DMS53 (cell line): ENCODE measurements around the gene RPL19.

Source experiments
- DNase-seq: peaks from one replicate; lab custom pipeline; 2025; lab: John Stamatoyannopoulos, UW

RPL19 gene

DNA sequence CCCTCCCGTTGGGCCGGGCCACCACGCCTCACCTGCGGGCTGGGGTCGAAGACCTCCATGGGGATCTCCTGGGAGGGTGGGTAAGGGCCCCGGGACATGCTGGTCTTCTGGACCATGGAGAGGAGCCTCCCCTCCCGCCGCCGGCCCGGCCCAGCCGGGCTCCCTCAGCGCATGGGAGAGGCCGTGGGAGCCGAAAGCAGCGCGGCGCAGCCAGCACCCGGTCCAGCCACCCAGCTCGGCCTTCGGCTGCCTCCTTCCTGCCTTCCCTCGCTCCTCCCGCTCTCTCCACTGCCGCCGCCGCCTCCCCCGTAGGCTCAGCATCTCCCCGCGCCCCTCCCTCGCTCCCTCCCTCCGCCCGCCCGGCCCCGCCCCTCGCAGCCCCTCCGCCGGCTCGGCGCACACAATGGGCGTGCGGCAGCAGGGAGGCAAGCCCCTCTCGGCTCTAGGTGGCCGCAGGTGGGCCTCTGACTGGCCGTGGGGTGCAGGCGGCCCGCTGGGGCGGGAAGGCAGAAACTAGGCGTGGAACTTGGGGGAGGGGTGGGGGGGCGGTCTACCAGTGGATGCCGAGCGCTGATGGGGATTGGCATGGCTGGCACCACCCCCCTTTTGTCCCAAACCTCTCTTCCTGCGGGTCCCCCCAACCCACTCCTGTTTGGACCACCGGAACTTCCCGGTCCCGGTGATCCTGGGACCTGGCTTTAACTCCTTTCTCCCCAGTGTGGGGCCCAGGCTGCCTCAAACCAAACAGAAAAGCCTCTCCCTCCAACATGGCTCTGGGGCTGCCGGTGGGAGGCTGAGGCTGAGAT, 2.5 kb upstream of the RPL19 start, which contains the start of gene CACNB1:
Gene CACNB1, minus strand, starts transcription at position 290 of the 806 bp plus-strand sequence. Its CDS starts 174 bp downstream, at position 116.
- DNase-seq, result peak; percentile 85

DNA sequence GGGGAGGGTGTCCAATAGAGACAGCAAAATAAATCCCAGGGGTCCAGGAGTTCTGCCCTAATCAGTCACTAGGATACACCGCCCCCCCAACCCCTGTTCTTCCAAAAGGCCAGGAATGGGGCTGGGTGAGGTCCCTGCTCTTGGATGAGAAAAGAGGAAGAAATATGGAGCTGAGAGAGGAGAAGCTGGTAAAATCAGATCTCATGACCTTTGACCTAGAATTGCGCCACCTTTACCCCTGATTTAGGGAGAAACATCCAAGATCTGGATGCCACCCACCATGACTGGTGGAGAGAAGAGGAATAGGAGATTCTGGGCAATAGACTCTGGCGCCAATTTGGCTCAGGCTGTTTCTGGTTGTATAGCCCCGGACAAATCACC, 1.9 kb upstream of the RPL19 start:
- DNase-seq, result no peak

- DNase-seq, result peak; percentile 95
Measured at GRCh38 chr17:39199820-39200069, 338 bp upstream of the RPL19 start.

GRCh38 chr17:39200957-39201510, 951 bp downstream of the RPL19 start:
- peak; percentile 26 for DNase-seq

DNA sequence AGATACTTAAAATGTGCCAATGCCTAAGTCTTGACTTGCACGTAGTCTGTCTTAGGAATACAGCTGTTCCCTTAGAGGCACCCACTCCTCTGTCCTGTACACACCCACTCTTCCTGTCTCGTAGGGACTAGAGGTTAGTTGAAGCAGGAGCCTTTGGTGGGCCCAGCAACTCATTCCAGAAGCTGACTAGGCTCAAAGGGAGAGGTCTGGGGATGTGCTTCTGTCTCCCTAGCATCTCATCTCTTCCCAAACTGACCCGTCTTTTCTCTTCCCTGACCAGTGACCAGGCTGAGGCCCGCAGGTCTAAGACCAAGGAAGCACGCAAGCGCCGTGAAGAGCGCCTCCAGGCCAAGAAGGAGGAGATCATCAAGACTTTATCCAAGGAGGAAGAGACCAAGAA, 4.2 kb downstream of the RPL19 start:
- DNase-seq, result no peak

DNA sequence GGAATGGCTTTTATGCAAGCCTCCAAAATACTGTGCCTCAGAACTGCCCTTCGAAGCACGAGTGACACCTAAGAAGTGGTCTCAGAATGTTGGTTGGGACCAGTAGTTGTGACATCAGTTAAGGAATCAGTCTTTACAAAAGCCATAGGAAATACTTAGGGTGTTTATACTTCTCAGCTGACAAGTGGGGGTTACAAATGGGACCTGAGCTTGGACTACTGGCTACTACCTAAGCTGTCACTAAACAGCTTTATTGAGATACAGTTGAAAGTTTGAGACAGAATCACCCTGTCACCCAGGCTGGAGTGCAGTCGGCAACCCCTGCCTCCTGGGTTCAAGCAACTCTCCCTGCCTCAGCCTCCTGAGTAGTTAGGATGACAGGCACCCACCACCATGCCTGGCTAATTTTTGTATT, 5.0 kb downstream of the RPL19 start:
- DNase-seq, result peak; percentile 44

- DNase-seq, result no peak
Measured at GRCh38 chr17:39208136-39208535, 8.1 kb downstream of the RPL19 start.

DNA sequence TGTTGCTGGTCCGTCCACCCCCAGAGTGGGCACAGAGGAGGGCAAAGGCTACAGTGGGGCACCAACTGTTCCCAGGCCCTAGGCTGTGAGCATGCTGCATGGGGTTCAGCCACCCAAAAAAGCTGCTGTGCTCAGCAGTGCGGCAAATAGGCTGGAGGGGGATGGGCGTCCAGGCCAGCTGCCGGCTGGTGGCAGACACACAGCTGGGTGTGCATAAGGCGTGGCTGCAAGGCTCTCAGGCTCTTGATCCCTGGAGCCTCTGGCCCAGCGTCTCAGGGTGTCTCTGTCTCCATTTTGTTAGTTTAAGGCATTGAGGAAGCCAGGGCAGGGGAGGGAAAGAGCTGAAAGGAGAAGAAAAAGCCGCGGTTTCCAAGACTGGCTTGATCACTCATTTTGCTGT, 8.8 kb downstream of the RPL19 start:
- DNase-seq, result peak; percentile 70

DNA sequence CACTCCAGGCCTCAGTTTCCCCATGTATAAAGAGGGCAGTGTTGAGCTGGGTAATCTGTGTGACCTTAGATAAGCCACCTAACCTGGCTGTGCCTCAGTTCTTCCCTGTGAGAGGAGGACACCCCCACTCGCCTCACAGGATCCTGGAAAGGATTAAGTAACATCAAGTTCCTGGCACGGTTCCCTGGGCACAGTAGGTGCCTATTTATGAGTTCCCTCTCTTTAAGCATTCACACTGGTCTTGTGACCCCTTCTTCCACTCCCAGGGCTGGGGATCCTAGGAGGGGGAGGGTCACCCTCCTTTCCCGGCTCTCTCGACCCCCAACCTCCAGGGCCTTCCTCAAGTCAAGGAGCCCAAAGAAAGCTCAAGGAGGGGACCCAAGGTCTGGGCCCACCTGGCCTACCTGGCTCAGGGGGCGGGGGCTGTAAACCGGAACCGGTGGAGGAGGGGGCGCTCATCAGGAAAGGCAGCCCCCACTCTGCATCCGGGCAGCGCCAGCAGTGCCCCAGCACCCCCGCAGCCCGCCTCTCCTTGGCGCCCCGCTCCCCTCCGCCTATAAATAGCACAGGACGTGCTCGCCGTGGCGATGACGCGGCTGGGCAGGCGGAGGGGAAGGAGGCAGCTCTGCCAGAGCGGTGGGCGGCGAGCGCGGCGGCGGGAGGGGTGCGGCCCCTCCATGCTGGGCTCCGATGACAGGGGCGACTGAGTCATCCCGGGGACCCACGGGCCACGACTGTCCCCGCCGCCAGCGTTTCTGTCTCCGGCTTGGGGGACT, 9.4 kb downstream of the RPL19 start:
- peak; percentile 59 for DNase-seq

DNA sequence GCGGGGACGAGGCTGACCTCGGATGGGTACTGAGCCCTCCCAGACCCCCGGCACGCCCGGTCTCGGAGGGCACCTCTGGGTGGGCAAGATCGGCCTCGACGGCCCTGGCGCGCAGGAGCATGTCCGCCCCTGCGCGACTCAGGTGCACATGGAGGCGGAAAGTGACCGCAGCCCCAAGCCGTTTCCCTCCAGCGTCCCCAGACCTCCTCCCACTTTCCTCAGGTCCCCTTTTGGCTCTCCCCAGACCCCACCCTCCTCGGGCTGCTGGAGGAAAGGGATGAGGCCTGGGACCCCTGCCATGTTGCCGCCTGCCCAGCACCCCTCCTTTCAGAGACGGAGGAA, 10.0 kb downstream of the RPL19 start:
- no peak for DNase-seq

DNA sequence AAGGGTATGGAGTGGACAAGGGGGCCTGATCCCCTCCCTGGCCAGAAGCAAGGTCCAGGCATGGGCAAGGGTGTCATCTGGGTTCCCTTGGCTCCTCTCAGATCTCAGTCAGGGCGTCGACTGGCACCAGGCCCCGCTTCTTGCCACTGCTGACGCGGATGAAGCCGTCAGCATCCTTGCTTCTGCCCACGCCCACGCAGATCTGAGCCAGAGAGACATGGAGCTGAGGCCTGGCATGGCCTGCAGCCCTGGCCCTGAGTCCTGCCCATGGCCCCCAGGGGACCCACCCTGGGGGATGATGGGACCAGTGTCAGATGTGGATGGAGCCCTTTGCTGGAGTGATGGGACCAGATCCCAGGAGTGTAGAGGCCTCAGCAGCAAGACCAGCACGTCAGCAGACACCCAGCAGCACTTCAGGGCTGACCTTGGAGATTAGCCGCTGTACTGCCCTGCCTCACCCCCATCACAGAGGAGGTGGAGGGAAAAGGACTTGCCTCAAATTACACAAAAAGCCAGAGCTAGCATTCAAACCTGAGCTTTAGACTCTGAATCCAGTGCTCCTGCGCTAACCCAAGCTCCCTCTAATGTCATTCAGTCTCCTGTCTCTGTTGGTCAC, 12.2 kb downstream of the RPL19 start:
- no peak for DNase-seq

DNA sequence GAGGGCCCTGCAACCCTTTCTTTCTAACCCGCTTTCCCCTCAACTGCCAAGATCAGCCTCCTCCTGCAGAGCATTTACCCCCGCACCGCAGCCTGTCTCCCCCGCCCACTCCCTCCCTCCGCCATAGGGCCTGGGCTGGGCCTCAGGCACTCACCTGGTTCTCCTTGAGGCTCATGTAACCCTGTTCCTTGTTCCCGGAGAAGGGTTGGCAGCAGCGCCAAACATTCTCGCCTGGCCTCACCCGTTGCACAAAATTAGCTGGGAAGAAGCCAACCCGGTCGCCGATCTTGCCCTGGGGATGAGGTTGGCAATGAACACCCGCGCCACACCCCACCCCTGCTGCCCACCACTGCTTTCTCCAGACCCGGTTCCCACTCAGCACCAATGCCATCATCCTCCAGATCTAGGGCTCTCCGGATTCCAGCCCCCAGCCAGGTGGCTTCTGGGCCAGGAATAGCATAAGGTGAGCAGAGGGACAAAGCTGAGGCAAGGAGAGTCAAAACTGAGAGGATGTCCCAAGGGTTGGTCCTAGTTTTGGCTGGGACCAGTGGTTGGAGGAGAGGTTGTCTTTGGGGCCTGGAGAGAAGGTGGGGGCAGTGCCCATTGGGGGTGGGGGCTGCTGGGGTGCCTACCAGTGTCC, 12.9 kb downstream of the RPL19 start:
- no peak for DNase-seq

- DNase-seq, result peak; percentile 53
Measured at GRCh38 chr17:39213852-39214251, 13.8 kb downstream of the RPL19 start.

GRCh38 chr17:39217734-39218369, 17.8 kb downstream of the RPL19 start:
- DNase-seq, result peak; percentile 28

DNA sequence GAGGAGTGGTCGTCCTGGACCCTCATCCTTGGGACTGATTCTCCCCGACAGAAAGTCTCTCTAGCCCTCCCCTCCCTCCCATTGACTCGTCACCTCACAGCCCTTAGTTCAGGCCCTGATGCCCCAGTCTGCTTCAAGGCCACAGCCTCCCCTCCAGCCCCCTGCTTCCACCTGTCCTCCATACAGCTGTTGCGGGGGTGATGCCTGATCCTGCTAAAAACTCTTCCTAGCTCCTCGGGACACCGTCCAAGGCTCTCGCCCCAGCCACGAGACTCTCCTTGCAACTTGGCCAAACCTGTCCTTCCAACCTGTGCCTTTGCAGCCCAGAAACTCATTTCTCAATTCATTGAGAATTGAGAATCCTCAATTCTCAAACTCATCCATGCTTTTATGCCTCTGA, 18.8 kb downstream of the RPL19 start:
- no peak for DNase-seq

DNA sequence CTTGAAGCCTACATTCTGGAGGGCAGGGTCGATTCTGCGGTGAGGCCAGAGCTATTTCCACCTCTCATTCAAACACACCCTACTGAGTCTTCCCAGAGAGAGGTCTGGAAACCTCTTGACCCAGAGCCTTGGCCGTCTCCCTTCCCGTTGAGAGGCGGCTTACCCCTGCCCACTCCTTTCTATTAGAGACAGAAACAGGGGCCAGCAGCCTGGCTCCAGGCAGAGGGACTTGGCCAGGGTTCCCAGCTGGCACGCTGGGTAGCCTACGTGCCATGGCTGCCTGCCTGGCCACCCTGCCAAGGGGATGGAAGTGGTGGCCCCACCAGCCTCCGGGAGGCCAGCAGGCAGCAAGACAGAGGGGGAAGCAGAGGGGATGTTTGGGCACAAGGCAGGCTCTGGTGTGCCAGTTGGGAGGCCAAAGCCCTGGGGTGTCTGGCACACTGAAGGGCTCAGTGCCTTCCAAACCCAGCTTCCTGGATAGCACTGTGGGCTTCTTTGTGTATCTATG, 19.6 kb downstream of the RPL19 start:
- DNase-seq, result no peak

DNA sequence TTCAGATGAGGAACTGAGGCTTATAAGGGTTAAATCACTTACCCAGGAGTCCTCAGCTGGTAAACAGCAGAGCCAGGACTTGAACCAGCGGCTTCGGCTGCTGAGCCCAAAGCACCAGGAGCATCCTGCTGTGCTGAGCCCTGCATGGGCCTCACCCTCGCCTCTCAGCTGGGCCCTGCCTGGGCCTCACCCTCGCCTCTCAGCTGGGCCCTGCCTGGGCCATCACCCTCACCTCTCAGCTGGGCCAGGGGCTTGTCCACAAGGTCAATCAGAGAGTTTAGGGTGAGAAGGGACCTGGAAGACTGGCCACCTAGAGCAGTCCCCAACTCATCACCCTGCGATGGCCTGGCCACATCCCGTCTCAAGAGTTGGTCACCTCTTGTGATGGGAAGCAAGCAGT, 21.5 kb downstream of the RPL19 start:
- DNase-seq, result no peak

DNA sequence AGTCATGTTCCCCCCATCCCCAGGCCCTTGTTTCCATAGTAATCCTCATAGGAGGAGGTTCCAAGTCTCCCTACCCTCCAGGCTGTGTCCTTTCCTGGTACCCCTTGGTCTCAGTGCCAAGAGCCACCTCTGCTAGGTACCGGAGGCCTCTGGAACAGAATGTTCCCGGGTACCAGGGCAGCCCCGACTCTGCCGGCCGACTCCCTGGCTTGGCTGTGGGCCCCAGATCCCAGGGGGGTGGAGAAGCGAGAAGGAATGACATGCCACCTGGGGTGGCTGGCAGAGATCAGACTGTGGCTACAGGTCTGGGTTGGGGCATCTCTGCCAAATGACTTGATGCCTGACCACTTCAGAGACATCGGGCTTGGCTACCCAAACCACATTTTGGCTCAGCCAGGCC, 22.1 kb downstream of the RPL19 start:
- DNase-seq, result no peak

DNA sequence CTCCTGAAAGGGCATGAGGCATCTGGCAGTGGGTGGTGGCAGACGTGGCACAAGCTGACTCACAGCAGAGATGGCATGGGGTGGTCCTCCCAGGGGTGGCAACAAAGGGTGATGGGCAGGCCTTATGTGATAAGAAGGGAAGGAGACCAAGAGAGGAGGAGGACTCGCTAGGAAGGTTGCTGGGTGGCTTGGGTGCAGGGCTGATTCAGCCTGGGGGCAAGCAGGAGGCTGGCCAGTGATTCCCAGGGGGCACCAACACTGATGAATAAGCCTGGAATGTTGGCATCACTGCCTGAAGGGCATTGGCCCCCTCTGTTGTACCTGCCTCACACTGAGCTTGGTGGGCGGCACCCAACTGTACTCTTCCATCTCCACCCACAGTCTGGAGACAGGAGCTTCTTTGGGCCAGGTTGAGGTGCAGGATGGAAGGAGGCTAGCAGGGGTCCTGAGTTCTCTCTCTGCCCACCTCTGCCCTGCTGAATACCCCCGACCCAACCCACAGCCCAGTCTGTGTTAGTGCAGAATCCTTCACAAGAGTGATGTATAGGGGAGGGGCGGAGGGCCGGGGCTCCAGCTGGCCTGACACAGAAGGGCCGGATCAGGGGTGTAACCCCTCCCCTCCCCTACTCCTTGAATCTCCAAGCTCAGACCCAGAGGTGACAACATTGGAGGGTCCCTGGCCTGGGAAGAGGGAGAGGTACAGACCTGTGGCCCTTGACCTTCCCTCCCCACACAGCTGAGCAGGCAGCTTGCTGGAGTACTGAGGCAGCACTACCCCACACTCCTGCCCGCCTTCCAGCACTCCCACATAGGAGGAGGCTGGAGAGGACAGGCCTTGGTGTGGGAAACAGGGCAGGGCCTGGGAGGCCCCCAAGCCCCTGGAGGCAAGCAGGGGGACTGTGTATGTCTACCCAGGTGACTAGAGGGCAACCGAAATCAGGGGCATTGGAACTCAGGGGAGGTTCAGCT, 23.1 kb downstream of the RPL19 start:
- no peak for DNase-seq

- DNase-seq, result no peak
Measured at GRCh38 chr17:39223907-39224777, 24.1 kb downstream of the RPL19 start.
